Liver (tissue), 9 donors: ENCODE results near the gene CCDC7. TPM values are rescaled to one million over a fixed set of nuclear protein-coding genes. Genes with fewer than 3 reads are reported as not detected.

Experiments
- DNase-seq: peaks from one replicate; pipeline ENCODE4 v3.0.0-alpha.2; 2017; ENCODE audit warnings: low spot score
- H3K27ac ChIP-seq, 2 donors: one replicate each; pipeline ENCODE4 v1.7.0; 2013; ENCODE audit warnings: inconsistent platforms in 2 of 2, low read length in 2 of 2, control low read depth in 1 of 2, low read depth in 1 of 2, mild to moderate bottlenecking in 1 of 2
- H3K27me3 ChIP-seq, 4 donors: one replicate each; pipeline versions ENCODE4 v1.6.1 to v1.7.0; 2013; ENCODE audit warnings: low read length in 3 of 4, inconsistent platforms in 1 of 4, mild to moderate bottlenecking in 1 of 4, moderate library complexity in 1 of 4; ENCODE audit not compliant: control insufficient read depth in 4 of 4, insufficient read depth in 4 of 4
- H3K36me3 ChIP-seq, 4 donors: one replicate each; pipeline versions ENCODE4 v1.6.1 to v1.7.0; 2013; ENCODE audit warnings: low read length in 3 of 4, mild to moderate bottlenecking in 3 of 4, low read depth in 1 of 4, moderate library complexity in 1 of 4; ENCODE audit not compliant: control insufficient read depth in 4 of 4, insufficient read depth in 3 of 4
- H3K4me1 ChIP-seq, 4 donors: one replicate each; pipeline versions ENCODE4 v1.6.1 to v1.7.0; 2013; ENCODE audit warnings: low read length in 3 of 4, mild to moderate bottlenecking in 3 of 4, moderate library complexity in 1 of 4; ENCODE audit not compliant: control insufficient read depth in 4 of 4, insufficient read depth in 4 of 4
- H3K4me3 ChIP-seq, 3 donors: one replicate each; pipeline versions ENCODE4 v1.6.1 to v1.7.0; 2013; ENCODE audit warnings: low read length in 3 of 3, control low read depth in 1 of 3, low read depth in 1 of 3, mild to moderate bottlenecking in 1 of 3
- H3K9ac ChIP-seq, 2 donors: one replicate each; pipeline ENCODE4 v1.7.0; 2013; ENCODE audit warnings: low read length in 2 of 2, mild to moderate bottlenecking in 2 of 2, moderate library complexity in 2 of 2, control low read depth in 1 of 2, low read depth in 1 of 2
- H3K9me3 ChIP-seq, 4 donors: one replicate each; pipeline versions ENCODE4 v1.6.1 to v1.7.0; 2013; ENCODE audit warnings: low read length in 3 of 4; ENCODE audit not compliant: control insufficient read depth in 4 of 4
- ATF3 ChIP-seq: IDR thresholded peaks from 2 replicates; pipeline ENCODE4 v1.6.1; 2016; ENCODE audit warnings: antibody characterized with exemption
- CTCF ChIP-seq: fragments of 150-350 bp; IDR thresholded peaks from 2 replicates; pipeline ENCODE4 v1.5.1; 2017; ENCODE audit warnings: improper control_type of control experiment, low read depth, low read length; ENCODE audit not compliant: missing input control
- EGR1 ChIP-seq, 2 donors: IDR thresholded peaks; 2 replicates each; pipeline ENCODE4 v1.6.1; 2016 to 2018; ENCODE audit warnings: antibody characterized with exemption in 2 of 2, low read depth in 2 of 2
- FOXA1 ChIP-seq: IDR thresholded peaks from 2 replicates; pipeline ENCODE4 v1.6.1; 2016; ENCODE audit warnings: antibody characterized with exemption
- FOXA2 ChIP-seq: IDR thresholded peaks from 2 replicates; pipeline ENCODE4 v1.6.1; 2016; ENCODE audit warnings: antibody characterized with exemption
- GABPA ChIP-seq, 2 donors: IDR thresholded peaks in 1 of 2; conservative IDR thresholded peaks in 1 of 2; 2 replicates each; pipeline ENCODE4 v1.6.1; 2016; ENCODE audit warnings: antibody characterized with exemption in 2 of 2, mild to moderate bottlenecking in 1 of 2, moderate library complexity in 1 of 2
- HNF4A ChIP-seq, 2 donors: conservative IDR thresholded peaks; 2 replicates each; pipeline ENCODE4 v1.6.1; 2016; ENCODE audit warnings: antibody characterized with exemption in 2 of 2, mild to moderate bottlenecking in 2 of 2
- HNF4G ChIP-seq: IDR thresholded peaks from 2 replicates; pipeline ENCODE4 v1.6.1; 2016; ENCODE audit warnings: antibody characterized with exemption
- JUND ChIP-seq, 2 donors: IDR thresholded peaks; 2 replicates each; pipeline ENCODE4 v1.6.1; 2016; ENCODE audit warnings: antibody characterized with exemption in 2 of 2
- MAX ChIP-seq: IDR thresholded peaks from 2 replicates; pipeline ENCODE4 v1.6.1; 2016; ENCODE audit warnings: antibody characterized with exemption
- NR2F2 ChIP-seq: IDR thresholded peaks from 2 replicates; pipeline ENCODE4 v1.6.1; 2016; ENCODE audit warnings: antibody characterized with exemption
- RAD21 ChIP-seq, 2 donors: IDR thresholded peaks; 2 replicates each; pipeline ENCODE4 v1.6.1; 2016; ENCODE audit warnings: antibody characterized with exemption in 2 of 2, mild to moderate bottlenecking in 2 of 2
- REST ChIP-seq: IDR thresholded peaks from 2 replicates; pipeline ENCODE4 v1.6.1; 2016; ENCODE audit warnings: antibody characterized with exemption, mild to moderate bottlenecking
- RXRA ChIP-seq, 2 donors: IDR thresholded peaks; 2 replicates each; pipeline ENCODE4 v1.6.1; 2017 to 2018; ENCODE audit warnings: antibody characterized with exemption in 2 of 2, mild to moderate bottlenecking in 1 of 2
- SP1 ChIP-seq: IDR thresholded peaks from 2 replicates; pipeline ENCODE4 v1.6.1; 2018; ENCODE audit warnings: antibody characterized with exemption, mild to moderate bottlenecking
- TAF1 ChIP-seq: conservative IDR thresholded peaks from 2 replicates; pipeline ENCODE4 v1.6.1; 2016; ENCODE audit warnings: antibody characterized with exemption, mild to moderate bottlenecking
- YY1 ChIP-seq: IDR thresholded peaks from 2 replicates; pipeline ENCODE4 v1.6.1; 2016; ENCODE audit warnings: antibody characterized with exemption, mild to moderate bottlenecking
- ZBTB33 ChIP-seq: IDR thresholded peaks from 2 replicates; pipeline ENCODE4 v1.6.1; 2016; ENCODE audit warnings: antibody characterized with exemption
- WGBS: extraction: QIAGEN DNeasy Blood & Tissue Kit; methylation state at CpG from one replicate; pipeline ENCODE4 v1.1.7; 2013; 5-methylcytosine and 5-hydroxymethylcytosine counted together
- polyA plus RNA-seq, 2 donors: library from polyadenylated mRNA; stranded (reverse) in 1 of 2; unstranded in 1 of 2; fragments of 200-250 nt in 1 of 2; fragments of >200 nt in 1 of 2; fragmentation: Nextera tagmentation in 1 of 2; extraction: Ambion mirVana in 1 of 2; gene quantifications; one replicate each; pipeline versions ENCODE4 v1.2.1 to v1.2.3, GENCODE V29; 2013 to 2015
- total RNA-seq, 2 donors: library from RNA; depleted of rRNA; stranded (reverse); fragments of >200 nt; gene quantifications; one replicate each; pipeline ENCODE4 v1.2.3, GENCODE V29; 2014
- donor health status: healthy.
- donor health status: healthy.
- donor health status: healthy.
- donor health status: healthy.
- donor health status: healthy.

Gene CCDC7
- total and polyA plus RNA-seq, 4 donors = 0.47 to 5.9 (median 3.2) TPM

GRCh38 chr10:32471232-32471631 is 25.3 kb downstream of the CCDC7 start:
- H3K4me3 ChIP-seq = no peak overlapping the region
- H3K9me3 ChIP-seq = no peaks in the 10 kb centered on the region
- TF ChIP-seq TAF1 = no peak
- TF ChIP-seq EGR1 (IDR thresholded peaks at IDR 0.05; ENCODE audit: low read depth in 2 of 2) = no peak
- TF ChIP-seq ATF3 = no peak
- no peak for TF ChIP-seq SP1
- no peak for TF ChIP-seq NR2F2
- TF ChIP-seq RXRA (IDR thresholded peaks at IDR 0.05) = no peak
- TF ChIP-seq MAX = no peak
- no peak for TF ChIP-seq RAD21 (IDR thresholded peaks at IDR 0.05)
- no peak for TF ChIP-seq HNF4A (conservative IDR thresholded peaks at IDR 0.05)
- TF ChIP-seq HNF4G = no peak
- no peak for TF ChIP-seq YY1
- TF ChIP-seq GABPA (IDR thresholded peaks at IDR 0.05 in 1 of 2, conservative IDR thresholded peaks at IDR 0.05 in 1 of 2) = no peak
- TF ChIP-seq JUND (IDR thresholded peaks at IDR 0.05) = no peak
- TF ChIP-seq CTCF = no peak
- TF ChIP-seq FOXA1 = no peak
- TF ChIP-seq REST = no peak
- TF ChIP-seq ZBTB33 = no peak
- no peak for TF ChIP-seq FOXA2
- H3K27me3 ChIP-seq = no peaks in the 10 kb centered on the region
- no peak for DNase-seq
- 99% methylated on average over 1 of the region's 1 CpG for WGBS
- H3K36me3 ChIP-seq = peaks cover 2 to 13% (median 7%) of the 10 kb centered on the region in 4 donors
- H3K9ac ChIP-seq = no peak overlapping the region
- H3K4me1 ChIP-seq = peaks cover 0 to 1% (median 0%) of the 10 kb centered on the region in 4 donors
- H3K27ac ChIP-seq = no peak overlapping the region
